HUES64 (cell line): ENCODE data around the gene SH2B3. TPM values are rescaled to one million over a fixed set of nuclear protein-coding genes. Genes with fewer than 3 reads are reported as not detected.
A peak's percentile ranks its signal among the peaks of the same experiment; 100 is the strongest.

Source experiments
- H3K27ac ChIP-seq: 2 replicates; pipeline ENCODE4 v1.7.0; 2013; ENCODE audit warnings: low read depth, low read length, inconsistent platforms
- H3K27me3 ChIP-seq: 2 replicates; pipeline ENCODE4 v1.6.1; 2013; ENCODE audit warnings: mild to moderate bottlenecking, low read length; ENCODE audit not compliant: insufficient read depth
- H3K36me3 ChIP-seq: 2 replicates; pipeline ENCODE4 v1.6.1; 2013; ENCODE audit warnings: mild to moderate bottlenecking, low read length; ENCODE audit not compliant: insufficient read depth
- H3K4me1 ChIP-seq: 2 replicates; pipeline ENCODE4 v1.6.1; 2013; ENCODE audit warnings: mild to moderate bottlenecking, low read length, moderate library complexity; ENCODE audit not compliant: insufficient read depth
- H3K4me3 ChIP-seq: 2 replicates; pipeline ENCODE4 v1.5.1; 2013; ENCODE audit warnings: mild to moderate bottlenecking, low read length, moderate library complexity
- H3K9ac ChIP-seq: 2 replicates; pipeline ENCODE4 v1.6.1; 2013; ENCODE audit warnings: mild to moderate bottlenecking, low read depth, low read length
- H3K9me3 ChIP-seq: 2 replicates; pipeline ENCODE4 v1.6.1; 2013; ENCODE audit warnings: low read depth, low read length; ENCODE audit not compliant: insufficient read depth
- WGBS: fragments of 150-250, 120-280 bp; methylation state at CpG from one replicate; pipeline ENCODE4 v1.1.7; 2013; ENCODE audit warnings: missing lambda C conversion rate; 5-methylcytosine and 5-hydroxymethylcytosine counted together
- polyA plus RNA-seq, 2 experiments: library from polyadenylated mRNA; stranded (reverse); fragments of 50-300 nt; gene quantifications; one replicate each; pipeline ENCODE4 v1.2.3, GENCODE V29; 2013

Gene SH2B3
- 14.8 TPM for polyA plus RNA-seq (2013, experiment 1 of 2)
- polyA plus RNA-seq (2013, experiment 2 of 2) = 16.4 TPM

- H3K4me3 ChIP-seq = peak within 1 kb of the TSS; percentile 74
- H3K9me3 ChIP-seq = no peaks in the 10 kb centered on the region
- H3K4me1 ChIP-seq = peaks cover 33% of the 10 kb centered on the region
- H3K36me3 ChIP-seq = no peaks in the 10 kb centered on the region
- H3K27me3 ChIP-seq = no peaks in the 10 kb centered on the region
- peak within 1 kb of the TSS; percentile 86 for H3K9ac ChIP-seq
- H3K27ac ChIP-seq = peak within 1 kb of the TSS; percentile 74
- WGBS = under 1% methylated on average over 72 of the region's 80 CpGs
These were observed at the start of gene SH2B3 for GRCh38 chr12:111405859-111406473. Gene SH2B3 (plus strand): TSS chr12:111405923. CDS start chr12:111418146, 12,223 bp downstream.

- no peak overlapping the region for H3K27ac ChIP-seq
- H3K9ac ChIP-seq = no peak overlapping the region
- no peaks in the 10 kb centered on the region for H3K4me1 ChIP-seq
- no peak overlapping the region for H3K4me3 ChIP-seq
- 90% methylated on average over 11 of the region's 11 CpGs for WGBS
- H3K9me3 ChIP-seq = no peaks in the 10 kb centered on the region
- no peaks in the 10 kb centered on the region for H3K27me3 ChIP-seq
- no peaks in the 10 kb centered on the region for H3K36me3 ChIP-seq
These were observed 46.4 kb upstream of the SH2B3 start for GRCh38 chr12:111359231-111359913.

GRCh38 chr12:111359914-111360276 is 45.8 kb upstream of the SH2B3 start:
- Histone ChIP-seq H3K9me3 (no peaks in the 10 kb centered on the region), H3K4me1 (no peaks in the 10 kb centered on the region), H3K4me3 (no peak overlapping the region), H3K27ac (no peak overlapping the region), H3K27me3 (no peaks in the 10 kb centered on the region), H3K9ac (no peak overlapping the region), H3K36me3 (no peaks in the 10 kb centered on the region)
- 90% methylated on average over 5 of the region's 5 CpGs for WGBS

GRCh38 chr12:111360325-111360930 is 45.3 kb upstream of the SH2B3 start:
- H3K9me3 ChIP-seq = no peaks in the 10 kb centered on the region
- WGBS = 89% methylated on average over 9 of the region's 9 CpGs
- no peaks in the 10 kb centered on the region for H3K36me3 ChIP-seq
- no peaks in the 10 kb centered on the region for H3K27me3 ChIP-seq
- H3K9ac ChIP-seq = no peak overlapping the region
- no peak overlapping the region for H3K4me3 ChIP-seq
- H3K27ac ChIP-seq = no peak overlapping the region
- H3K4me1 ChIP-seq = no peaks in the 10 kb centered on the region

- WGBS = 90% methylated on average over 13 of the region's 13 CpGs
- Histone ChIP-seq H3K9ac (no peak overlapping the region), H3K4me1 (no peaks in the 10 kb centered on the region), H3K27me3 (no peaks in the 10 kb centered on the region), H3K27ac (no peak overlapping the region), H3K4me3 (no peak overlapping the region), H3K36me3 (no peaks in the 10 kb centered on the region), H3K9me3 (no peaks in the 10 kb centered on the region)
These were observed 44.5 kb upstream of the SH2B3 start for GRCh38 chr12:111361073-111361716.

GRCh38 chr12:111361717-111362576 is 43.8 kb upstream of the SH2B3 start:
- Histone ChIP-seq H3K4me3 (no peak overlapping the region), H3K9me3 (no peaks in the 10 kb centered on the region), H3K27ac (no peak overlapping the region), H3K9ac (no peak overlapping the region; the same call in 1 of the 2 replicates), H3K27me3 (no peaks in the 10 kb centered on the region), H3K36me3 (no peaks in the 10 kb centered on the region), H3K4me1 (no peaks in the 10 kb centered on the region)
- 87% methylated on average over 18 of the region's 18 CpGs for WGBS

GRCh38 chr12:111362687-111363475 is 42.8 kb upstream of the SH2B3 start:
- Histone ChIP-seq H3K4me1 (no peaks in the 10 kb centered on the region), H3K36me3 (no peaks in the 10 kb centered on the region), H3K9ac (no peak overlapping the region), H3K27me3 (peaks cover 5% of the 10 kb centered on the region; the same call in 1 of the 2 replicates), H3K27ac (no peak overlapping the region), H3K9me3 (no peaks in the 10 kb centered on the region), H3K4me3 (no peak overlapping the region)
- WGBS = 96% methylated on average over 59 of the region's 59 CpGs

GRCh38 chr12:111363578-111363977 is 42.1 kb upstream of the SH2B3 start:
- no peak overlapping the region for H3K4me3 ChIP-seq
- no peak overlapping the region for H3K27ac ChIP-seq
- no peaks in the 10 kb centered on the region for H3K9me3 ChIP-seq
- no peaks in the 10 kb centered on the region for H3K36me3 ChIP-seq
- 96% methylated on average over 3 of the region's 3 CpGs for WGBS
- no peak overlapping the region for H3K9ac ChIP-seq
- no peaks in the 10 kb centered on the region for H3K4me1 ChIP-seq
- H3K27me3 ChIP-seq = peaks cover 12% of the 10 kb centered on the region

- Histone ChIP-seq H3K9me3 (no peaks in the 10 kb centered on the region), H3K36me3 (no peaks in the 10 kb centered on the region), H3K4me1 (no peaks in the 10 kb centered on the region), H3K4me3 (no peak overlapping the region), H3K27me3 (peaks cover 14% of the 10 kb centered on the region), H3K27ac (no peak overlapping the region), H3K9ac (no peak overlapping the region)
- 95% methylated on average over 10 of the region's 10 CpGs for WGBS
These were observed 39.6 kb upstream of the SH2B3 start for GRCh38 chr12:111366075-111366474.

GRCh38 chr12:111366583-111366982 is 39.1 kb upstream of the SH2B3 start:
- Histone ChIP-seq H3K9me3 (no peaks in the 10 kb centered on the region), H3K36me3 (no peaks in the 10 kb centered on the region), H3K9ac (no peak overlapping the region), H3K4me1 (no peaks in the 10 kb centered on the region), H3K4me3 (no peak overlapping the region), H3K27ac (no peak overlapping the region), H3K27me3 (peaks cover 14% of the 10 kb centered on the region)
- 97% methylated on average over 1 of the region's 2 CpGs for WGBS
